GM12874 (cell line): ENCODE data around the gene CNNM2.

Source experiments
- CTCF ChIP-seq: IDR thresholded peaks from 2 replicates; pipeline ENCODE4 v1.5.1; 2011; ENCODE audit warnings: low read depth, mild to moderate bottlenecking, control low read depth, low read length, moderate library complexity; ENCODE audit not compliant: insufficient read depth

Gene CNNM2

GRCh38 chr10:103124420-103125096 is 206.5 kb downstream of the CNNM2 start:
- no peak for TF ChIP-seq CTCF

GRCh38 chr10:103125323-103126267 is 207.5 kb downstream of the CNNM2 start:
- TF ChIP-seq CTCF, result no peak

- TF ChIP-seq CTCF, result no peak
Observed at GRCh38 chr10:103127241-103127640, 209.1 kb downstream of the CNNM2 start.

- TF ChIP-seq CTCF, result no peak
Observed at GRCh38 chr10:103130910-103131309, 212.8 kb downstream of the CNNM2 start.

GRCh38 chr10:103139803-103140202 is 221.7 kb downstream of the CNNM2 start:
- TF ChIP-seq CTCF, result no peak
